ENCODE data around the gene TRAPPC5. TPM values are rescaled to one million over a fixed set of nuclear protein-coding genes. Genes with fewer than 3 reads are reported as not detected.

Gene TRAPPC5
- 10 to 100 TPM in 3 of 5 donors, 1 to 10 TPM in 2; 4.5 to 20.6 (median 15.1) TPM for total RNA-seq
- 100 to 1,000 TPM; 108 to 203 (median 134) TPM for polyA plus RNA-seq
- long read RNA-seq, donor 1, full-length matches to known transcripts: 18 of 18 reads
- long read RNA-seq, donor 1, partial matches to known transcripts: 0 of 18 reads
- long read RNA-seq, donor 1, other reads (novel, unspliced or antisense): 0 of 18 reads
- long read RNA-seq, donor 2, full-length matches to known transcripts: 35 of 35 reads
- long read RNA-seq, donor 2, partial matches to known transcripts: 0 of 35 reads
- long read RNA-seq, donor 2, other reads (novel, unspliced or antisense): 0 of 35 reads
- long read RNA-seq, donor 3, full-length matches to known transcripts: 16 of 30 reads
- long read RNA-seq, donor 3, partial matches to known transcripts: 14 of 30 reads
- long read RNA-seq, donor 3, other reads (novel, unspliced or antisense): 0 of 30 reads
- long read RNA-seq, donor 4, full-length matches to known transcripts: 2 of 2 reads
- long read RNA-seq, donor 4, partial matches to known transcripts: 0 of 2 reads
- long read RNA-seq, donor 4, other reads (novel, unspliced or antisense): 0 of 2 reads
- long read RNA-seq, donor 5, full-length matches to known transcripts: 29 of 29 reads
- long read RNA-seq, donor 5, partial matches to known transcripts: 0 of 29 reads
- long read RNA-seq, donor 5, other reads (novel, unspliced or antisense): 0 of 29 reads
- long read RNA-seq, donor 6, full-length matches to known transcripts: 65 of 85 reads
- long read RNA-seq, donor 6, partial matches to known transcripts: 20 of 85 reads
- long read RNA-seq, donor 6, other reads (novel, unspliced or antisense): 0 of 85 reads
- long read RNA-seq, donor 7, full-length matches to known transcripts: 43 of 43 reads
- long read RNA-seq, donor 7, partial matches to known transcripts: 0 of 43 reads
- long read RNA-seq, donor 7, other reads (novel, unspliced or antisense): 0 of 43 reads
- long read RNA-seq, donor 8, full-length matches to known transcripts: 30 of 30 reads
- long read RNA-seq, donor 8, partial matches to known transcripts: 0 of 30 reads
- long read RNA-seq, donor 8, other reads (novel, unspliced or antisense): 0 of 30 reads
- long read RNA-seq, donor 9, full-length matches to known transcripts: 33 of 33 reads
- long read RNA-seq, donor 9, partial matches to known transcripts: 0 of 33 reads
- long read RNA-seq, donor 9, other reads (novel, unspliced or antisense): 0 of 33 reads
- long read RNA-seq, donor 10, full-length matches to known transcripts: 17 of 17 reads
- long read RNA-seq, donor 10, partial matches to known transcripts: 0 of 17 reads
- long read RNA-seq, donor 10, other reads (novel, unspliced or antisense): 0 of 17 reads

DNA sequence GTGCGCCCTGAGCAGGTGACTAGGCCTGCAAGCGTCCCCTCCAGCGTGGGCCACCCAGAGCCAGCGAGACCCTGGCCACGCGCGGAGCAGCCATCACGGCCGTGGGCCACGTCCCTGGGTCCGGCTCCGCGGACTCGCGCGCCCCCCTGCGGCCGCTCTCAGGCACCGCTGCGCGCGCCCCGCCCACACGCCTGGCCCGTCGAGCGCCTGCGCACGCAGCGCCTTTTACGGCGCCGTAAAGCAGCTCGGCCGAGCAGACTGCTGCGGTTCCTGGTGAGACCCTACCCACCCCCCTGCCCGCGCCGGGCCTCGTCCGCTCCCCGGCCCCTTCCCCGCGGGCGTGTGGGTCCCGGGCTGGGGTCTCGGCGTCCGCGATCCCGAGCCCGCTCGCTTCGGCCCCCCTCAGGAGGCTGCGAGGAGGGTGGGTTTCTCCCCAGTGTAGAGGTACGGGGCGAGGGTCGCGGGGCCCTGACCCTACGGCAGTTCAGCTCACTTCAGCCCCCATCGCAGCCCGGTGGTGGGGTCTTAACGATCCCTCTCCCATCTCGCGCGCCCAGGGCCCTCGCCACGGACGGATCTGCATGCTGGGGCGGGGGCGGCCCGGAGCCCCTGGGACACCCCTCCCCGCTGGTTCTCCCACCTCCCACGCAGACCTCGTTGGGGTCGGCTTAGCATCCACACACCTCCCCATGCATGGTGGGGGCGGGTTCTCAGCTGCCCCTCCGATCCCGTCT, at the start of gene TRAPPC5:
TRAPPC5 (plus strand) TSS at position 228 of the 734 bp plus-strand sequence. CDS start 1,421 bp downstream, outside the sequence.
- DNase-seq: peak; percentile 89 to 97
- WGBS, 5 donors: 0 to 1% (median 1%) methylated on average over 13 to 79 of the region's 79 CpGs

DNA sequence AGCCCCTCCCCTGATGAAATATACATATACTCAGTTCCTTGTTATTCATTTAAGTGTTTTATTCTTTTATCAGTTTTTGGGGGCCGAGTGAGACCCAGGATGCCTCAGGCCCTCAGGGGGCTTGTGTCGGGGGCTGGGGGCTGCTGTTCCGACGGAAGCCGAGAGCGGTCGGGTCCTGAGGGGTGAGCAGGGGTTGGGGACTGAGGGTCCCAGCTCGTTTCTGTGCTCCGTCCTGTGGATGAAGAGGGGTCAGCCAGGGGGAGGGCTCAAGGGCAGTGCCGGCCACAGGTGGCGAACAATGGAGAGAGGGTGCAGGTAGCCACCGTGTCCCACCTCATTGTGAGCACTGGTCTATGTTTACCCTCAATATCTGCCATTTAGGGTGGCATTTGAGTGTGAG, 49.1 kb upstream of the TRAPPC5 start:
- TF ChIP-seq, protein P1, sequence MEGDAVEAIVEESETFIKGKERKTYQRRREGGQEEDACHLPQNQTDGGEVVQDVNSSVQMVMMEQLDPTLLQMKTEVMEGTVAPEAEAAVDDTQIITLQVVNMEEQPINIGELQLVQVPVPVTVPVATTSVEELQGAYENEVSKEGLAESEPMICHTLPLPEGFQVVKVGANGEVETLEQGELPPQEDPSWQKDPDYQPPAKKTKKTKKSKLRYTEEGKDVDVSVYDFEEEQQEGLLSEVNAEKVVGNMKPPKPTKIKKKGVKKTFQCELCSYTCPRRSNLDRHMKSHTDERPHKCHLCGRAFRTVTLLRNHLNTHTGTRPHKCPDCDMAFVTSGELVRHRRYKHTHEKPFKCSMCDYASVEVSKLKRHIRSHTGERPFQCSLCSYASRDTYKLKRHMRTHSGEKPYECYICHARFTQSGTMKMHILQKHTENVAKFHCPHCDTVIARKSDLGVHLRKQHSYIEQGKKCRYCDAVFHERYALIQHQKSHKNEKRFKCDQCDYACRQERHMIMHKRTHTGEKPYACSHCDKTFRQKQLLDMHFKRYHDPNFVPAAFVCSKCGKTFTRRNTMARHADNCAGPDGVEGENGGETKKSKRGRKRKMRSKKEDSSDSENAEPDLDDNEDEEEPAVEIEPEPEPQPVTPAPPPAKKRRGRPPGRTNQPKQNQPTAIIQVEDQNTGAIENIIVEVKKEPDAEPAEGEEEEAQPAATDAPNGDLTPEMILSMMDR (IDR thresholded peaks at IDR 0.05): no peak
- TF ChIP-seq POLR2A (IDR thresholded peaks at IDR 0.05) (no peak), EP300 (IDR thresholded peaks at IDR 0.05) (no peak), POLR2AphosphoS5 (IDR thresholded peaks at IDR 0.05) (no peak)
- intact Hi-C loops (cut with DNase I; ENCODE audit: low total_unique reads): no loop called here
- H3K9me3 ChIP-seq: no peaks in the 10 kb centered on the region
- peaks cover 0 to 15% (median 0%) of the 10 kb centered on the region in 3 donors for H3K27me3 ChIP-seq
- H3K27ac ChIP-seq: no peak overlapping the region
- no peak for DNase-seq
- 89 to 91% (median 90%) methylated on average over 12 of the region's 12 CpGs for WGBS, 5 donors
- H3K4me3 ChIP-seq: no peak overlapping the region
- peaks cover 0 to 31% (median 24%) of the 10 kb centered on the region in 4 donors for H3K36me3 ChIP-seq
- peaks cover 25 to 49% (median 47%) of the 10 kb centered on the region in 4 donors for H3K4me1 ChIP-seq

More for the DNA sequence above, at the start of gene TRAPPC5:
- H3K27me3 ChIP-seq: peaks cover 0 to 45% (median 25%) of the 10 kb centered on the region in 3 donors
- TF ChIP-seq POLR2AphosphoS5 (IDR thresholded peaks at IDR 0.05) (peak; percentile 13 to 85 (median 63)), EP300 (IDR thresholded peaks at IDR 0.05) (no peak), POLR2A (IDR thresholded peaks at IDR 0.05) (no peak)
- TF ChIP-seq, protein P1 (IDR thresholded peaks at IDR 0.05): peak in 4 of 7 experiments; percentile 24 to 99 (median 97)
- peaks cover 7 to 35% (median 33%) of the 10 kb centered on the region in 4 donors for H3K36me3 ChIP-seq
- no peaks in the 10 kb centered on the region for H3K9me3 ChIP-seq
- intact Hi-C loops (cut with DNase I; ENCODE audit: low total_unique reads): loop anchor here (10.0 kb wide), 1 partner anchor 106 kb away; no protein-coding TSS in a partner anchor
- peak within 1 kb of the TSS; percentile 94 to 100 (median 99) for H3K4me3 ChIP-seq
- H3K27ac ChIP-seq: peak within 1 kb of the TSS; percentile 88 to 96 (median 92)
- H3K4me1 ChIP-seq: peaks cover 0 to 28% (median 24%) of the 10 kb centered on the region in 4 donors

DNA sequence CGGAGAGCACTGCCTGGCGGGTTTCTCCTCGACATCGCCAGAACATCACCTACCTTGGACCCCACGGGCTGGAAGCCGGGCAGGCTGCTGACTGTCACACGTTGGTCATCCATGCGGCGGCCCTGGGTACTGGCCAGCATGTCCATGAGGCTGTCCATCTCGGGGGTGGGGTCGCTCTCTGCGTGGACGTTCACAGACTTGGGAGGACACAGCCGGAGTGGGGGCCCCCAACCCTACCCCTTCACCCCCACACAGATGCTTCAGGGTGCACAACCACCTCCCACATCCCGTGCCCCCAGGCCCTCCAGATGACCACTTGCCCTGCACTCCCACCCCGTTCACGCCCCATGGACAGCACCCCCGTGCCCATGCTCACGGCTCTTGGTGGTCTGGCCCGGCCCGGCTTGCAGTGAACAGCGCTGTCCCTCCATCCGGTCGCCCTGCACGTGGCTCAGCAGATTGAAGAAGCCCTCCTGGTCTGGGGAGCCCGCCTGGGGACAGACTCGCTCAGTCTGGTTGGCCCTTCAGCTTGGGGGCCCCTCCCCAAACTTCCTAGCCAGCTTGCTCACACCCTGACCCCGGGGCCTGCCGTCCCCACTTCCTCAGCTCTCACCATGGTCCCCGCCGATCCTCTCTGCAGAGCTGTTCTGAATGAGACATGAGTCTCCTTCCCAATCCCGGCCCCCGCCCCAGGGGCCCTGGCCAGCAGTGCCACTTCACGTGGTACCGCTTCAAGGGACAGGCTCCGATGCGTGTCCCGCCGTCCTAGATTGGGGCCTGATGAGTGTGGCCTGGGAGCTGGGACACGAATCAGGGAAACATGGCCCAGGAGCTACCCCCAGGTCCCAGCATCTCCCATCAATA, 48.1 kb upstream of the TRAPPC5 start:
- no peak for DNase-seq
- Histone ChIP-seq H3K27ac (no peak overlapping the region), H3K4me3 (no peak overlapping the region), H3K4me1 (peaks cover 25 to 46% (median 42%) of the 10 kb centered on the region in 4 donors), H3K36me3 (peaks cover 0 to 21% (median 16%) of the 10 kb centered on the region in 4 donors), H3K27me3 (peaks cover 0 to 25% (median 8%) of the 10 kb centered on the region in 3 donors), H3K9me3 (no peaks in the 10 kb centered on the region)
- intact Hi-C loops (cut with DNase I; ENCODE audit: low total_unique reads): no loop called here
- TF ChIP-seq EP300 (IDR thresholded peaks at IDR 0.05): no peak
- 89 to 93% (median 92%) methylated on average over 14 to 40 of the region's 40 CpGs for WGBS, 5 donors

All from stomach (tissue), 19 donors.